MM.1S (cell line): ENCODE measurements around the gene SON.

ENCODE experiments used
- DNase-seq: peaks from one replicate; pipeline ENCODE4 v3.0.0-alpha.2; 2015
- H2AFZ ChIP-seq: fragments of 300-600 bp; sonication (generic); 2 replicates; pipeline ENCODE4 v1.6.0; 2016; ENCODE audit warnings: antibody characterized with exemption, low read length
- H3F3A ChIP-seq: fragments of 300-600 bp; sonication (generic); 2 replicates; pipeline ENCODE4 v1.6.1; 2016; ENCODE audit warnings: mild to moderate bottlenecking, antibody characterized with exemption, low read length, moderate library complexity, mixed read lengths; ENCODE audit not compliant: insufficient read depth
- H3K27ac ChIP-seq: fragments of 300-600 bp; sonication (generic); 2 replicates; pipeline ENCODE4 v1.5.1; 2016; ENCODE audit warnings: mild to moderate bottlenecking, low read length
- H3K27me3 ChIP-seq: fragments of 300-600 bp; sonication (generic); replicated peaks from 2 replicates; pipeline ENCODE4 v1.6.0; 2016; ENCODE audit warnings: low read length; ENCODE audit not compliant: insufficient read depth
- H3K36me3 ChIP-seq: fragments of 300-600 bp; sonication (generic); replicated peaks from 2 replicates; pipeline ENCODE4 v1.6.1; 2016; ENCODE audit warnings: mild to moderate bottlenecking, low read length, mixed read lengths; ENCODE audit not compliant: insufficient read depth
- H3K4me1 ChIP-seq: fragments of 300-600 bp; sonication (generic); 2 replicates; pipeline ENCODE4 v1.6.1; 2016; ENCODE audit warnings: low read length, mixed read lengths
- H3K4me2 ChIP-seq: fragments of 300-600 bp; sonication (generic); 2 replicates; pipeline ENCODE4 v1.6.0; 2016; ENCODE audit warnings: low read depth, low read length
- H3K4me3 ChIP-seq: fragments of 300-600 bp; sonication (generic); 2 replicates; pipeline ENCODE4 v1.5.1; 2016; ENCODE audit warnings: low read length, mixed read lengths
- H3K79me2 ChIP-seq: fragments of 300-600 bp; sonication (generic); 2 replicates; pipeline ENCODE4 v1.6.1; 2016; ENCODE audit warnings: mixed run types, low read length, mixed read lengths
- H3K9ac ChIP-seq: fragments of 300-600 bp; sonication (generic); 2 replicates; pipeline ENCODE4 v1.6.1; 2016; ENCODE audit warnings: low read length, mixed read lengths
- H3K9me2 ChIP-seq: fragments of 300-600 bp; sonication (generic); replicated peaks from 2 replicates; pipeline ENCODE4 v1.6.1; 2016; ENCODE audit warnings: mild to moderate bottlenecking, low read length, mixed read lengths; ENCODE audit not compliant: insufficient read depth
- H3K9me3 ChIP-seq: fragments of 300-600 bp; sonication (generic); replicated peaks from 2 replicates; pipeline ENCODE4 v1.6.1; 2016; ENCODE audit warnings: mild to moderate bottlenecking, low read length, mixed read lengths; ENCODE audit not compliant: insufficient read depth
- H4K20me1 ChIP-seq: fragments of 300-600 bp; sonication (generic); 2 replicates; pipeline ENCODE4 v1.6.1; 2016; ENCODE audit warnings: mild to moderate bottlenecking, low read length, moderate library complexity, mixed read lengths; ENCODE audit not compliant: insufficient read depth
- CTCF ChIP-seq: fragments of 300-600 bp; sonication (generic); IDR thresholded peaks from 2 replicates; pipeline ENCODE4 v1.5.1; 2016; ENCODE audit warnings: antibody characterized with exemption, low read length, mixed read lengths
- EZH2 ChIP-seq: fragments of 300-600 bp; sonication (generic); optimal IDR thresholded peaks from 2 replicates; pipeline ENCODE3; 2017; ENCODE audit warnings: low read depth, mild to moderate bottlenecking, antibody characterized with exemption, low read length, mixed read lengths
- EZH2phosphoT487 ChIP-seq: fragments of 300-600 bp; sonication (generic); IDR thresholded peaks from 2 replicates; pipeline ENCODE4 v1.6.1; 2018; ENCODE audit warnings: antibody characterized with exemption, low read length

Gene SON

DNA sequence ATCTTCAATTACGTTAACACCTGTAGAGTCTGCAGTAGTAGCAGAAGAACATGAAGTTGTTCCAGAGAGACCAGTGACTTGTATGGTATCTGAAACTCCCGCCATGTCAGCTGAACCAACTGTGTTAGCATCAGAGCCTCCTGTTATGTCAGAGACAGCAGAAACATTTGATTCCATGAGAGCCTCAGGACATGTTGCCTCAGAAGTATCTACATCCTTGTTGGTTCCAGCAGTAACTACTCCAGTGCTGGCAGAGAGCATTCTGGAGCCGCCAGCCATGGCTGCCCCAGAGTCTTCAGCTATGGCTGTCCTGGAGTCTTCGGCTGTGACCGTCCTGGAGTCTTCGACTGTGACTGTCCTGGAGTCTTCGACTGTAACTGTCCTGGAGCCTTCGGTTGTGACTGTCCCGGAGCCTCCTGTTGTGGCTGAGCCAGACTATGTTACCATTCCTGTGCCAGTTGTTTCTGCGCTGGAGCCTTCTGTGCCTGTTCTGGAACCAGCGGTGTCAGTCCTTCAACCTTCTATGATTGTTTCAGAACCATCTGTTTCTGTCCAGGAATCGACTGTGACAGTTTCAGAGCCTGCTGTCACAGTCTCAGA, 10.3 kb downstream of the SON start:
- Histone ChIP-seq H3K4me3 (no peak overlapping the region), H3K4me2 (no peak overlapping the region), H3K27me3 (no peaks in the 10 kb centered on the region), H3F3A (no peaks in the 10 kb centered on the region), H4K20me1 (peaks cover 73% of the 10 kb centered on the region), H3K9ac (no peak overlapping the region), H2AFZ (no peak overlapping the region), H3K9me3 (no peaks in the 10 kb centered on the region), H3K4me1 (no peaks in the 10 kb centered on the region), H3K9me2 (no peaks in the 10 kb centered on the region), H3K36me3 (peaks cover 84% of the 10 kb centered on the region), H3K79me2 (peaks cover 98% of the 10 kb centered on the region), H3K27ac (no peak overlapping the region)
- TF ChIP-seq EZH2 (no peak), CTCF (no peak), EZH2phosphoT487 (no peak)
- no peak for DNase-seq

DNA sequence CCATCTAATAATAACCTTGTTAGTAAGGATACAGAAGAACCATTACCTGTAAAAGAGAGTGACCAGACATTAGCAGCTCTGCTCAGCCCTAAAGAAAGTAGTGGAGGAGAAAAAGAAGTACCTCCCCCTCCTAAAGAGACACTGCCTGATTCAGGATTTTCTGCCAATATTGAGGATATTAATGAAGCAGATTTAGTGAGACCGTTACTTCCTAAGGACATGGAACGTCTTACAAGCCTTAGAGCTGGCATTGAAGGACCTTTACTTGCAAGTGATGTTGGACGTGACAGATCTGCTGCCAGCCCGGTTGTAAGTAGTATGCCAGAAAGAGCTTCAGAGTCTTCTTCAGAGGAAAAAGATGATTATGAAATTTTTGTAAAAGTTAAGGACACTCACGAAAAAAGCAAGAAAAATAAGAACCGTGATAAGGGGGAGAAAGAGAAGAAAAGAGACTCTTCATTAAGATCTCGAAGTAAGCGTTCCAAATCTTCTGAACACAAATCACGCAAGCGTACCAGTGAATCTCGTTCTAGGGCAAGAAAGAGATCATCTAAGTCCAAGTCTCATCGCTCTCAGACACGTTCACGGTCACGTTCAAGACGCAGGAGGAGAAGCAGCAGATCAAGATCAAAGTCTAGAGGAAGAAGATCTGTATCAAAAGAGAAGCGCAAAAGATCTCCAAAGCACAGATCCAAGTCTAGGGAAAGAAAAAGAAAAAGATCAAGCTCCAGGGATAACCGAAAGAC, 11.6 kb downstream of the SON start:
- peaks cover 98% of the 10 kb centered on the region for H3K79me2 ChIP-seq
- H3K9me2 ChIP-seq, result no peaks in the 10 kb centered on the region
- no peak for TF ChIP-seq EZH2phosphoT487
- no peak for TF ChIP-seq CTCF
- no peak for TF ChIP-seq EZH2
- no peak overlapping the region for H2AFZ ChIP-seq
- DNase-seq, result no peak
- no peaks in the 10 kb centered on the region for H3K4me1 ChIP-seq
- H4K20me1 ChIP-seq, result peaks cover 73% of the 10 kb centered on the region
- H3F3A ChIP-seq, result 0 out of 2 replicates have a peak, but pooled peaks cover 1% of the 10 kb centered on the region
- H3K9me3 ChIP-seq, result no peaks in the 10 kb centered on the region
- peaks cover 88% of the 10 kb centered on the region for H3K36me3 ChIP-seq
- H3K4me2 ChIP-seq, result no peak overlapping the region
- H3K27ac ChIP-seq, result no peak overlapping the region
- no peak overlapping the region for H3K9ac ChIP-seq
- no peak overlapping the region for H3K4me3 ChIP-seq
- H3K27me3 ChIP-seq, result no peaks in the 10 kb centered on the region

GRCh38 chr21:33554982-33555344, 12.1 kb downstream of the SON start:
- Histone ChIP-seq H3K4me2 (no peak overlapping the region), H3K27me3 (no peaks in the 10 kb centered on the region), H3K4me1 (no peaks in the 10 kb centered on the region), H3K9me2 (no peaks in the 10 kb centered on the region), H3F3A (peaks cover 6% of the 10 kb centered on the region; the same call in 1 of the 2 replicates), H3K9ac (no peak overlapping the region), H3K27ac (no peak overlapping the region), H3K9me3 (no peaks in the 10 kb centered on the region), H3K36me3 (peaks cover 88% of the 10 kb centered on the region), H3K79me2 (peaks cover 98% of the 10 kb centered on the region), H2AFZ (no peak overlapping the region), H4K20me1 (peaks cover 68% of the 10 kb centered on the region), H3K4me3 (no peak overlapping the region)
- TF ChIP-seq EZH2phosphoT487 (no peak), EZH2 (no peak), CTCF (no peak)
- no peak for DNase-seq
